ENCODE results near the gene ELL.
A peak's percentile ranks its signal among the peaks of the same experiment; 100 is the strongest.
"Not testable (repeated sequence)": the region's sequence is repeated elsewhere in the genome, so short reads cannot be mapped to it uniquely, and the experiment has no call there.

Gene ELL

DNA sequence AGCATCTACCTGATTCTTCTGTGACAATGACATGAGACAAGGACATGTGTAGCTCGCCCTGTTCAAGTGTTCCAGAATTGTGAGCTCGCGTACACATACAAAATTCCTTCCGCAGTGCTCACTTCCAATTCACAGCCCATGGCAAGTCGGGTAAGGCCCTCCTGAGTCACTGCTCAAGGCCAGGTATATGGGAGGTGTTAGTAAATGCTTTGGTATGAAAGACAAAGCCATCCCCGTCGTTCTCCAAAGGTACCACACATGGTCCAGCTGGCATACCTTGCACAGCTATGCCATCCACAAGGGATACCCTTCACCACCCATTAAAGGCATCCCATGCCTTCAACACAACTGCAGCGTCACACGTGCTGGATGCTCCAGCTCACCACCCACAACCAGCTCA lies 4.4 kb upstream of the ELL start:
- H3K36me3 ChIP-seq (ENCODE audit: control insufficient read depth, low read depth, low read length) = peaks cover 2% of the 10 kb centered on the region
- H3K27ac ChIP-seq (ENCODE audit: low read length) = no peak overlapping the region
- H3K9ac ChIP-seq (ENCODE audit: low read length) = no peak overlapping the region
- H3K4me1 ChIP-seq (ENCODE audit: control insufficient read depth, low read depth, low read length) = no peaks in the 10 kb centered on the region
- H3K9me3 ChIP-seq (ENCODE audit: control insufficient read depth, low read depth, low read length) = no peaks in the 10 kb centered on the region
- no peaks in the 10 kb centered on the region for H3K27me3 ChIP-seq (ENCODE audit: control insufficient read depth, insufficient read depth, low read length)
- no peak overlapping the region for H3K4me3 ChIP-seq (ENCODE audit: low read length)

DNA sequence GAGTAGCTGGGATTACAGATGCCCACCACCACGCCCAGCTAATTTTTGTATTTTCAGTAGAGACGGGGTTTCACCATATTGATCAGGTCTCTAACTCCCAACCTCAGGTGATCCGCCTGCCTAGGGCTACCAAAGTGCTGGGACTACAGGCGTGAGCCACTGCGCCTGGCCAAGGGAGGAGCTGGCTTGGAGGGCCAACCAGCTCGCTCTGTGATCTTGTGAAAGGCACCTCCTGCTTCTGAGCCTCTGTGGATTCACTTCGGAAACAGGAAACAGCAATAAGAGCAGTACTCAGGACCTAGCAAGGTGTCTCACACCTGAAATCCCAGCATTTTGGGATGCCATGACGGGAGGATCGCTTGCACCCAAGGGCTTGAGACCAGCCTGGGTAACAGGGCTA lies 2.0 kb upstream of the ELL start:
- Histone ChIP-seq H3K27ac (ENCODE audit: low read length) (no peak overlapping the region), H3K36me3 (ENCODE audit: control insufficient read depth, low read depth, low read length) (no peaks in the 10 kb centered on the region), H3K4me1 (ENCODE audit: control insufficient read depth, low read depth, low read length) (peaks cover 4% of the 10 kb centered on the region), H3K9me3 (ENCODE audit: control insufficient read depth, low read depth, low read length) (no peaks in the 10 kb centered on the region), H3K27me3 (ENCODE audit: control insufficient read depth, insufficient read depth, low read length) (peaks cover 4% of the 10 kb centered on the region), H3K9ac (ENCODE audit: low read length) (no peak overlapping the region), H3K4me3 (ENCODE audit: low read length) (no peak overlapping the region)

DNA sequence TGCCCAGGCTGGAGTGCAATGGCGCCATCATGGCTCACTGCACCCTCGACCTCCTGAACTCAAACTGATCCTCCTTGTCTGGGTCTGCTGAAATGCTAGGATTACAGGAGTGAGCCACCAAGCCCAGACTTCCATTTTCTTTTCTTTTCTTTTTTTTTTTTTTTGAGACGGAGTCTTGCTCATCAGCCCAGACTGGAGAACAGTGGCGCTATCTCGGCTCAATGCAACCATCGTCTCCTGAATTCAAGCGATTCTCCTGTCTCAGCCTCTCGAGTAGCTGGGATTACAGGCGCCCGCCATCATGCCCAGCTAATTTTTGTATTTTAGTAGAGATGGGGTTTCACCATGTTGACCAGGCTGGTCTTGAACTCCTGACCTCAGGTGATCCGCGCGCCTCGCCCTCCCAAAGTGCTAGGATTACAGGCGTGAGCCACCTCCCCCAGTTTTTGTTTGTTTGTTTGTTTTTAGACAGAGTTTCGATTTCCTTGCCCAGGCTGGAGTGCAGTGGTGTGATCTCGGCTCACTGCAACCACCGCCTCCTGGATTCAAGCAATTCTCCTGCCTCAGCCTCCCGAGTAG lies 1.1 kb upstream of the ELL start:
- H3K27ac ChIP-seq (ENCODE audit: low read length); H3K4me3 ChIP-seq (ENCODE audit: low read length); H3K9ac ChIP-seq (ENCODE audit: low read length); H3K4me1 ChIP-seq (ENCODE audit: control insufficient read depth, low read depth, low read length); H3K36me3 ChIP-seq (ENCODE audit: control insufficient read depth, low read depth, low read length); H3K9me3 ChIP-seq (ENCODE audit: control insufficient read depth, low read depth, low read length); H3K27me3 ChIP-seq (ENCODE audit: control insufficient read depth, insufficient read depth, low read length): not testable (repeated sequence)

DNA sequence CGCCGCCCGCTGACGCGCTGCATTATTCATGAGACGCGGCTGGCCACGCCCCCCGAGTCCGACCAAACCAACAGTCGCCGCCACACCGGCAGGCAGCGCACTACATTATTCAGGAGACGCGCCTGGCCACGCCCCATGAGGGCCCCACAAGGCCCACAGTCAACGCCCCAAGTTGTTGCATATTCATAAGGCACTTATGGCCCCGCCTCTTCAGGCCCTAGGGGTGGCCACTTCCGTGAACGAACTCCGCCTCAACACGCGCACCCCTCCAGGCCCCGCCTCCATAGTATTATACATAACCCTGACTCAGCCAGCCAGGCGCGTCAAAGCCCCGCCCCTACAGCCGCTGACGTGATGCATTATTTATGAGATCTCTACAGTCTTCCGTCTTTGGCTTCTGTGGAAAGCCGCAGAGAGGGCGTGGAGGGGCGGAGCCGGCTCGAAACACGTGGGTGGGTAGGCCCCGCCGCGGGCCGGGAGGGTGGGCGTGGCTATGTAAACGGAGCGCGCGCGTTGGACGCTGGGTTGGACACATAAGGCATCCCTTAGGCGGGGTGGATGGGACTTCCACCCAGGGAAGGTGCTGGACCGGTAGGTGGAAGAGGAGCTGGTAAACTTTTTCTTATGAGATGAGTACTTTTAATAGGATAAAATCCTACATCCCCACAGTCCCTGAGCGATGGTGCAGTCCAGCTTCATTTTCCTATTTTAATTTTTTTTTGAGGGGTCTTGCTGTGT lies 423 bp upstream of the ELL start:
- H3K4me1 ChIP-seq (ENCODE audit: control insufficient read depth, low read depth, low read length) = peaks cover 4% of the 10 kb centered on the region
- H3K27ac ChIP-seq (ENCODE audit: low read length) = no peak overlapping the region
- peak overlapping the region; percentile 73 for H3K9ac ChIP-seq (ENCODE audit: low read length)

DNA sequence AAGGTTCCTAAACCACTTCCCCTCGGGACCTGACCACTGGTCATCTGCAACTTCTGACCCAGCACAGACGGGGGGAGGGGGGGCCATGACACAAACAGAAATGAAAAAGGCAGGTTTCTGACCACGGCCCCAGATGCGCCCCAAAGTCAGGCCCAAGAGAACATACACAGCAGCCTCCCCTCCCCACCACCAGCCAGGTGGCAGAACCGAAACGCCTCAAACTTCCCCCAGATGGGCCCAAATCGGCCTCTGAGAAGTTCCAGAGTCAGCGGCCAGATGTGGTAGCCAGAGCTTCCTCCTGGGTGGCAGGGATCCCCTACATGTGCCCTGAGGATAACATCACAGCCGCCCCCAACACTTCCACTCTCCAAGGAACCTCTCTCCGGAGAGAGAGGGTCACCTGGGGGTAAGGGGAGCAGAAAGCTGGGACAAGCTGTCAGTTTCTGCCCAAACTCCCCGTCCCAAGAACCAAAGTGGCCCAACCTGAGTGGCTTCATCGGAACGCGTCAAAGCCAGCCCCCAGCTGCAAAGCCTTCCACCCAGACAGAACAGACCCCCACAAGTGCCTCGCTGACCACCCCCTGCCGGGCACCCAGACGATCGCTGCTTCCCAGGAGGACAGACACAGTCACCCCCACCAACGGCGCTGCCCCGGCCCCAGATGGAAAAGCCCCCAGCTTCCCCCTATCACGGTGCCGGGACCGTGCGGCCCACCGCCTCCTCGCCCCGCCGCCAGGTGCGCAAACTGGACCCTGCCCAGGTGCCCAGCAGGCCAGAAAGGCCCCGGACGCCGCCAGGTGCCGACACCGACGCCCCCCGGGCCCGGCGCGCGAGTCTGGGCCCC lies 800 bp downstream of the ELL start:
- Histone ChIP-seq H3K27me3 (ENCODE audit: control insufficient read depth, insufficient read depth, low read length) (peaks cover 4% of the 10 kb centered on the region), H3K27ac (ENCODE audit: low read length) (no peak overlapping the region)

More for the DNA sequence above, 423 bp upstream of the ELL start:
- Histone ChIP-seq H3K4me3 (ENCODE audit: low read length) (peak overlapping the region; percentile 92), H3K36me3 (ENCODE audit: control insufficient read depth, low read depth, low read length) (no peaks in the 10 kb centered on the region), H3K9me3 (ENCODE audit: control insufficient read depth, low read depth, low read length) (no peaks in the 10 kb centered on the region), H3K27me3 (ENCODE audit: control insufficient read depth, insufficient read depth, low read length) (peaks cover 4% of the 10 kb centered on the region)

DNA sequence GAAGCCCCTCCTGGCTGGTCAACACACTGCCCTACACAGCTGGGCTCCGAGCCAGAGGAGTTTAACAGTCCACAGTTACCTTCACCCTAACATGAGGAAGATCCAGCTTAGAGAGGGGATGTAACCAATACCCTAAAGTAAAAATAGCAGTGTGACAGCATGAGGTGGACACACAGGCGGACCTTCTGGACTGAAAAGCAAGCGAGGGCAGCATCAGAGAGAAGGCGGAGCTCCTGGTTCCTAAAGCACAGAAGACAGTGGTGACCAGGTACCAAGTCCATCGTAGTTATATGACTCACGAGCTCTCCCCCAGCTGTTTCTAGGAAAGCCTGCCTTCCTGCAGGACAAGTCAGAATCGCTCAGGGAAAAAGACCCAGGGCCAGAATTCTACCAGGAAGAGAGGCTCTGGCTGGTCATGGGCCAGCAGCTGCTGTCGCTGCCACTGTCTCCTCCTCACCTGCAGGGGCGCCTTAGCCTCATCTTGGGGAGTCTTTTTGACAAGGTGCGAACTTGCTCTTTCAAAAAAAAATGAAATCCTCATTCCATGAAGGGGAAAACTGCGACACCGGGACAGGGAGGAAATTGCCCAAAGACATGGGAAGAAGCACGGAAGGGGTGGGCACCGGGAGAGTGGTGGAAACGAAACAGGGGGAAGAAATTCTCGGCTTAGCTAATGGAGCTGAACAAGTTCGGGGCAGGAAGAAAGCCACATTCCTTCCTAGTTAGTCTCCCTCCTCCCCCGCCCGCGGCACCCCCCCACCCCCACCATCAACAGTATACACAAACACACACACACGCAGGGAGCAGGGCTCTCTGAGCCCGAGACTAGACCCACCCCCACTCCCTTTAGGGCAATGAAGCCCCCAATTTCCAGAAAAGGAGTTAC lies 1.7 kb downstream of the ELL start:
- H3K9me3 ChIP-seq (ENCODE audit: control insufficient read depth, low read depth, low read length) = no peaks in the 10 kb centered on the region
- peak overlapping the region; percentile 92 for H3K4me3 ChIP-seq (ENCODE audit: low read length)
- peaks cover 4% of the 10 kb centered on the region for H3K27me3 ChIP-seq (ENCODE audit: control insufficient read depth, insufficient read depth, low read length)
- no peak overlapping the region for H3K27ac ChIP-seq (ENCODE audit: low read length)
- H3K36me3 ChIP-seq (ENCODE audit: control insufficient read depth, low read depth, low read length) = no peaks in the 10 kb centered on the region
- peaks cover 4% of the 10 kb centered on the region for H3K4me1 ChIP-seq (ENCODE audit: control insufficient read depth, low read depth, low read length)
- H3K9ac ChIP-seq (ENCODE audit: low read length) = no peak overlapping the region

More for the DNA sequence above, 800 bp downstream of the ELL start:
- H3K9ac ChIP-seq (ENCODE audit: low read length) = peak overlapping the region; percentile 73
- peaks cover 4% of the 10 kb centered on the region for H3K4me1 ChIP-seq (ENCODE audit: control insufficient read depth, low read depth, low read length)
- peak overlapping the region; percentile 92 for H3K4me3 ChIP-seq (ENCODE audit: low read length)
- no peaks in the 10 kb centered on the region for H3K9me3 ChIP-seq (ENCODE audit: control insufficient read depth, low read depth, low read length)
- no peaks in the 10 kb centered on the region for H3K36me3 ChIP-seq (ENCODE audit: control insufficient read depth, low read depth, low read length)

DNA sequence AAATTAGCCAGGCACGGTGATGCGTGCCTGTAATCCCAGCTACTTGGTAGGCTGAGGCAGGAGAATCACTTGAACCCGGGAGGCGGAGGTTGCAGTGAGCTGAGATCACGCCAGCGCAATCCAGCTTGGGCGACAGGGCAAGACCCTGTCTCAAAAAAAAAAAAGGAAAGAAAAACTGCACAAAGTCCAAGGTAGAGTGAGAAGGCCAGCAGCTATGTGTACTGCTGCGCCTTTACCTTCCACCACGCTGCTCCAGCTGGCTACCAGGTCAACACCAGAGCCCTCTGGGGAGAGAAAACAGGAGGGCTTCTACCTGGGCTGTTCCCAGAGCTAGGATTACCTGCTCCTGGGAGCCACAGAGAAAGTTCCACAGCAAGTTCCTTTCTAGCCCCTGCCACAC lies 3.2 kb downstream of the ELL start:
- H3K27ac ChIP-seq (ENCODE audit: low read length) = no peak overlapping the region
- H3K4me1 ChIP-seq (ENCODE audit: control insufficient read depth, low read depth, low read length) = peaks cover 4% of the 10 kb centered on the region
- no peak overlapping the region for H3K9ac ChIP-seq (ENCODE audit: low read length)
- no peak overlapping the region for H3K4me3 ChIP-seq (ENCODE audit: low read length)
- peaks cover 4% of the 10 kb centered on the region for H3K27me3 ChIP-seq (ENCODE audit: control insufficient read depth, insufficient read depth, low read length)
- H3K36me3 ChIP-seq (ENCODE audit: control insufficient read depth, low read depth, low read length) = no peaks in the 10 kb centered on the region
- H3K9me3 ChIP-seq (ENCODE audit: control insufficient read depth, low read depth, low read length) = no peaks in the 10 kb centered on the region

DNA sequence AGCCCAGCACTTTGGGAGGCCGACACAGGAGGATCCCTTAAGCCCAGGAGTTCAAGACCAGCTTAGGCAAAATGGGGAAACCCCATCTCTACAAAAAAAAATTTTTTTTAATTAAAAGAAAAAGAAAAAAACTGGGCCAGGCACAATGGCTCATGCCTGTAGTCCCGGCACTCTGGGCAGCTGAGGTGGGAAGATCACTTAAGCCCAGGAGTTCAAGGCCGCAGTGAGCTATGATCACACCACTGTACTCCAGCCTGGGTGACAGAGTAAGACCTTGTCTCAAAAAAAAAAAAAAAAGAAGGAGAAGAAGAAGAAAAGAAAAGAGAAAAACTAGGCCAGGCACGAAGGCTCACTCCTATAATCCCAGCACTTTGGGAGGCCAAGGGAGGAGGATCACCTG lies 4.3 kb downstream of the ELL start:
- Histone ChIP-seq H3K9ac (ENCODE audit: low read length) (no peak overlapping the region), H3K27me3 (ENCODE audit: control insufficient read depth, insufficient read depth, low read length) (peaks cover 4% of the 10 kb centered on the region), H3K36me3 (ENCODE audit: control insufficient read depth, low read depth, low read length) (no peaks in the 10 kb centered on the region), H3K9me3 (ENCODE audit: control insufficient read depth, low read depth, low read length) (no peaks in the 10 kb centered on the region), H3K27ac (ENCODE audit: low read length) (no peak overlapping the region), H3K4me1 (ENCODE audit: control insufficient read depth, low read depth, low read length) (peaks cover 4% of the 10 kb centered on the region), H3K4me3 (ENCODE audit: low read length) (no peak overlapping the region)

DNA sequence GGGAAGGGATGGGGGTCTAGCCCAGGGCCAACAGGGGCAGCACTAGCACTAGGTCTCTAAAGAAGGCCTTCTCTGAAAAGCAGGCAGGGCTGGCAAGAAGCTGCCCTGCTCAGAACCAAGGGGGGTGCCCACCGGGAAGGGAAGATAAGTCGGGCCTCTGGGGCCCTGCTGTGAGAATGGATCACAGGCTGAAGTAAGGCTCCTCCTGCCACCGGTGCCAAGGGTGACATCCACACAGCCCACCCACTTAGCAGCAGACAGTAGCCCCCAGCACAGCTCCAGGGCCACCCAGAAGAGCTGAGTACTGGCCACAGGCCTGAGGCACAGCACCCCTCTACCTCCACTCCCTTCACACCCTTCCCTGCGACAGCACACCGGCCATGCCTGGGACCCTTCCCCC lies 5.9 kb downstream of the ELL start:
- no peak overlapping the region for H3K9ac ChIP-seq (ENCODE audit: low read length)
- H3K27ac ChIP-seq (ENCODE audit: low read length) = no peak overlapping the region
- no peaks in the 10 kb centered on the region for H3K9me3 ChIP-seq (ENCODE audit: control insufficient read depth, low read depth, low read length)
- H3K4me1 ChIP-seq (ENCODE audit: control insufficient read depth, low read depth, low read length) = peaks cover 4% of the 10 kb centered on the region
- H3K27me3 ChIP-seq (ENCODE audit: control insufficient read depth, insufficient read depth, low read length) = peaks cover 2% of the 10 kb centered on the region
- H3K36me3 ChIP-seq (ENCODE audit: control insufficient read depth, low read depth, low read length) = no peaks in the 10 kb centered on the region
- no peak overlapping the region for H3K4me3 ChIP-seq (ENCODE audit: low read length)

DNA sequence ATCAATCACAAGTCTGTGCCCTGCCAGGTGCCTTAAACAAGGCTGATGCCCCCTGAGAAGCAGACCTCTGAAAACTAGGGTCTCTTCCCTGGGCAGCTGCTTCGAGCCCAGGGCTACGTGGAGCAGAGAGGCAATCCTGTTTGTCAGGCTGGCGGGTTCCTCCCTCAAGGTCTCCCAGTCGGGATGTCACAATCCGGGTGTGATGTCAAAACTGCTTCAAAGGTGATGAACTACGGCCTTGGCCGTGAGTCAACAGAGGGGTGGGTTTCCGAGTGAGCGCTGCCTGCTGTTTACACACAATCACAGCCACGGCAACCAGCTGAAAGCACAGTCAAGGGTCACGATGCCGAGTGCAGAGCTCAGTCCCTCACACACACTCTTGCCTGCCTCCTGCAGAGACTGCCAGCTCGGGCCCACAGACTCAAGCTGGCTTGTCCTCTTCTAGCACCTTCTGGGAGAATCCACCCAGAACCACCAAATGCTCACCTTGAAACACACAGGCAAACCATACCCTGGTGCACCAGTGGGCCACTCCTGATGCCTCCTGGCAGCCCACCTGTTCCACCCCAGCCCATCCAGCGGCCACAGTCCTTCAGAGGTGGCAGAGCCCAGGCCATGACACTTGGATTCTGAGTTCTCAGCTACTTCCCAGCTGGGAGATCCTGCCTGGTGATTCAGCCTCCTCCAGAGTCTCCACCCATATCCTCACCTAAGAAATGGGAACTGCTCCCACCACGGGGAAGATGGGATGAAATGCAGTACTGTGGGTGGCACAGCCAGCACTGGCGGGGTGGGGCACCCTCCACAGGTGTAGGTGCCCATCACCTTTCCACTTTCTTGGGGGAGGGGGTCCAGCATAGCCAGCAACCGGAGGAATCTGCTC lies 6.8 kb downstream of the ELL start:
- no peaks in the 10 kb centered on the region for H3K36me3 ChIP-seq (ENCODE audit: control insufficient read depth, low read depth, low read length)
- no peaks in the 10 kb centered on the region for H3K27me3 ChIP-seq (ENCODE audit: control insufficient read depth, insufficient read depth, low read length)
- H3K9me3 ChIP-seq (ENCODE audit: control insufficient read depth, low read depth, low read length) = no peaks in the 10 kb centered on the region
- H3K4me1 ChIP-seq (ENCODE audit: control insufficient read depth, low read depth, low read length) = peaks cover 3% of the 10 kb centered on the region
- no peak overlapping the region for H3K27ac ChIP-seq (ENCODE audit: low read length)
- H3K9ac ChIP-seq (ENCODE audit: low read length) = no peak overlapping the region
- H3K4me3 ChIP-seq (ENCODE audit: low read length) = no peak overlapping the region
